Measurements from ENCODE around the gene NFATC3.
A peak's percentile ranks its signal among the peaks of the same experiment; 100 is the strongest.
"Not testable (repeated sequence)": the region's sequence is repeated elsewhere in the genome, so short reads cannot be mapped to it uniquely, and the experiment has no call there.

The NFATC3 gene

GRCh38 chr16:68144008-68144407 is 58.8 kb downstream of the NFATC3 start:
- DNase-seq (ENCODE audit: low read depth in 2 of 2), result no peak
- TF ChIP-seq CTCF (IDR thresholded peaks at IDR 0.05; ENCODE audit: low read depth, low read length), result no peak
- H3K4me3 ChIP-seq (replicated peaks in 1 of 2; ENCODE audit: low read depth in 2 of 2, low read length in 2 of 2), result no peak overlapping the region

GRCh38 chr16:68146585-68146984 is 61.4 kb downstream of the NFATC3 start:
- peak; percentile 46 to 81 for DNase-seq (ENCODE audit: low read depth in 2 of 2)
- no peak for TF ChIP-seq CTCF (IDR thresholded peaks at IDR 0.05; ENCODE audit: low read depth, low read length)
- H3K4me3 ChIP-seq (replicated peaks in 1 of 2; ENCODE audit: low read depth in 2 of 2, low read length in 2 of 2), result no peak overlapping the region

- no peak for TF ChIP-seq CTCF (IDR thresholded peaks at IDR 0.05; ENCODE audit: low read depth, low read length)
- DNase-seq (ENCODE audit: low read depth in 2 of 2), result peak in 1 of 2 donors; percentile 6
- H3K4me3 ChIP-seq (replicated peaks in 1 of 2; ENCODE audit: low read depth in 2 of 2, low read length in 2 of 2), result no peak overlapping the region
These were observed 62.3 kb downstream of the NFATC3 start for GRCh38 chr16:68147444-68147843.

- TF ChIP-seq CTCF (IDR thresholded peaks at IDR 0.05; ENCODE audit: low read depth, low read length), result no peak
- H3K4me3 ChIP-seq (replicated peaks in 1 of 2; ENCODE audit: low read depth in 2 of 2, low read length in 2 of 2), result no peak overlapping the region
- no peak for DNase-seq (ENCODE audit: low read depth in 2 of 2)
These were observed 64.4 kb downstream of the NFATC3 start for GRCh38 chr16:68149596-68149995.

DNA sequence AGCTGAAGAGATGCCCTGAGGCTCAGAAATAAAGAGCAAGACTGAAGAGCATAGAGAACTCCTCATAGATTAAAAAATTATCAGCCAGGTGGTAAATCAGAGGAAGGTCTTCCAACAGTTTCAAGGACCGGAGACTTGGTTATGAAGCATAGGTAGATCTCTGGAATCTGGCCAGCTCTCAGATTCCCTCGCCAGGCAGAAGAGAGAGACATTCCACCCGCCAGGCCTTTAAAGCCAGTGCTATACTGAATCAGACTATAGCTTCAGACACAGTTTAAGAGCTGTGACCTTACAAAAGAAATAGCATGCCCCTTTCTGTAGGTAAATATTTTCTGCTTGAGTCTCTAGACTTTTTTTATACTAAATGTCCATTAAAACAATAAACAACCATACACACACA is 70.3 kb downstream of the NFATC3 start:
- DNase-seq (ENCODE audit: low read depth in 2 of 2), result no peak
- no peak for TF ChIP-seq CTCF (IDR thresholded peaks at IDR 0.05; ENCODE audit: low read depth, low read length)
- H3K4me3 ChIP-seq (replicated peaks in 1 of 2; ENCODE audit: low read depth in 2 of 2, low read length in 2 of 2), result no peak overlapping the region

GRCh38 chr16:68162413-68162812 is 77.2 kb downstream of the NFATC3 start:
- DNase-seq (ENCODE audit: low read depth in 2 of 2), result no peak
- H3K4me3 ChIP-seq (replicated peaks in 1 of 2; ENCODE audit: low read depth in 2 of 2, low read length in 2 of 2), result no peak overlapping the region
- TF ChIP-seq CTCF (IDR thresholded peaks at IDR 0.05; ENCODE audit: low read depth, low read length), result no peak

- not testable (repeated sequence) for DNase-seq (ENCODE audit: low read depth in 2 of 2); H3K4me3 ChIP-seq (replicated peaks in 1 of 2; ENCODE audit: low read depth in 2 of 2, low read length in 2 of 2)
These were observed 78.1 kb downstream of the NFATC3 start for GRCh38 chr16:68163275-68163674.
